IPS-18c (cell line): Measurements from ENCODE around the gene SEMA4F.

Experiments used
- H3K4me3 ChIP-seq: 2 replicates; pipeline ENCODE4 v1.7.0; 2013; ENCODE audit warnings: low read depth, mild to moderate bottlenecking, low read length, moderate library complexity; ENCODE audit not compliant: insufficient read depth
- H3K9me3 ChIP-seq: one replicate; pipeline ENCODE4 v1.6.1; 2013; ENCODE audit warnings: mild to moderate bottlenecking, low read length, moderate library complexity; ENCODE audit not compliant: control insufficient read depth, insufficient read depth

The SEMA4F gene

GRCh38 chr2:74653589-74653984 is 460 bp upstream of the SEMA4F start:
- Histone ChIP-seq H3K4me3 (peak overlapping the region; percentile 76), H3K9me3 (no peaks in the 10 kb centered on the region)

GRCh38 chr2:74655579-74655978 is 1.5 kb downstream of the SEMA4F start:
- H3K9me3 ChIP-seq = no peaks in the 10 kb centered on the region
- no peak overlapping the region for H3K4me3 ChIP-seq

DNA sequence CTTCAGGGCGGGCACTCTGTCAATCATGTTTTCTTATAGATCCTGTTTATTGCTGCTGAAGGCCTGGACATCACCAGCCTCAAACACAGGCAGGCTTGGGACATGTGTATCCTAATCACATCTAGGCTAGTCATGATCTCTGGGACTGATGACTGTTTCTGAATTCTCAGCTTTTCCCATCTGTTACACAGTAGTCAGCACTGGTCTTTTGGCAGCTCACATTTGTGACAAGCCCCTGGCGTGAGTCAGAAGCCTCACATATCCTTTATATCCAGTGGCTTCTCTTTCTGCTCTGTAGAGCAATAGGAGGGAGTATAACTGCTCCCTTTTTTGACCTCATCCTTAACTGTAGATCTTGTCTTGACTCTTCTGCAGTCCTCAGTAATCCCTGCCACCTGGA is 4.5 kb downstream of the SEMA4F start:
- Histone ChIP-seq H3K9me3 (no peaks in the 10 kb centered on the region), H3K4me3 (no peak overlapping the region)

GRCh38 chr2:74659462-74659861 is 5.4 kb downstream of the SEMA4F start:
- no peaks in the 10 kb centered on the region for H3K9me3 ChIP-seq
- H3K4me3 ChIP-seq = no peak overlapping the region

DNA sequence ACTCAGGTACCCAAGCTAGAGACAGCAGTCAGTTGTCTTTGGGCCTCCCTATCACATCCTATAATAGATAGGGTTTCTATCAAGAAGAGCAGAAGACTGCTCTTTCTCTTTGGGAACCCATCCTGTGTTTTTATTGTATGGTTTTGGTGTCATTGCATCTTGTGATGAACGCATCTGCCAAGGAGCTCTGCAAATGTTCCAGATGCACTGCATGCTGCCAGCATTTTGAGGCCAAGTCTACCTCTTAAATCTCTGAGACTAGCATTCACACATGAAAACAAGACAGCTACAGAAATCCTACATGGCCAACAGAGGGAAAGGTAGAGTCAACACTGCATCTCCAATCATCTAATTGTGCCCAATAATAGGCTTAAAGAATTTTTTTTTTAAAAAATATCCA is 14.0 kb downstream of the SEMA4F start:
- no peaks in the 10 kb centered on the region for H3K9me3 ChIP-seq
- H3K4me3 ChIP-seq = no peak overlapping the region

- H3K4me3 ChIP-seq = no peak overlapping the region
- H3K9me3 ChIP-seq = no peaks in the 10 kb centered on the region
Observed at GRCh38 chr2:74670263-74670662, 16.2 kb downstream of the SEMA4F start.

GRCh38 chr2:74671479-74671878 is 17.4 kb downstream of the SEMA4F start:
- Histone ChIP-seq H3K4me3 (no peak overlapping the region), H3K9me3 (no peaks in the 10 kb centered on the region)

- Histone ChIP-seq H3K4me3 (no peak overlapping the region), H3K9me3 (no peaks in the 10 kb centered on the region)
Observed at GRCh38 chr2:74673826-74674528, 19.9 kb downstream of the SEMA4F start.

DNA sequence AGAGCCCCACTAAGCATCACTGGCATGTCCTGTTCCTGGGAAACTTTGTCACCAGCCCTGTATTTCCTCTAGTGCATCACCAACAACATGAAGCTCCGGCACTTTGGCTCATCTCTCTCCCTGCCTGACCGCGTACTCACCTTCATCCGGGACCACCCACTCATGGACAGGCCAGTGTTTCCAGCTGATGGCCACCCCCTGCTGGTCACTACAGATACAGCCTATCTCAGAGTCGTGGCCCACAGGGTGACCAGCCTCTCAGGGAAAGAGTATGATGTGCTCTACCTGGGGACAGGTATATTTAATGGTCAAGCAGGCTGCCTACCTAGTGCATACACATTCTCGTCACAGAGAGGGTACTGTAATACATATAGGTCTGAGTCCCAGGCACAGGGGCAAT is 21.0 kb downstream of the SEMA4F start:
- no peaks in the 10 kb centered on the region for H3K9me3 ChIP-seq
- H3K4me3 ChIP-seq = no peak overlapping the region

DNA sequence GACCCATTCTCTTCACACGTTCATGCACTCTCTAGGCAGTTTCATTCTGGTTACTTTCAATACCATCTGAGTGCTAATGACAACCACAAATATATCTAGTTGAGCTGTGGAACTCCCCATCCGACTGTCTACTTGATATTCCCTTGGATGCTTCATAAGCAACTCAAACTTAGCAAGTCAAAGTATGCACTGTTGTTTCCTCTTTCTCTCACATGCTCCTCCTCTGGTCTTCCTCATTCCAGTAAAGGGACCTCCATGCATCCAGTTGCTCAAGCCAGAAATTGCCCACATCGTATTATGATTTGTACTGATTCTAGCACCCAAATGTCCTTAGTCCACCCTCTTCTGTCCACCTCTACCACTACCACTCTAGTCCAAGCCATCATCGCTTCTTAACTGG is 22.3 kb downstream of the SEMA4F start:
- H3K4me3 ChIP-seq = no peak overlapping the region
- H3K9me3 ChIP-seq = no peaks in the 10 kb centered on the region

GRCh38 chr2:74679615-74680014 is 25.6 kb downstream of the SEMA4F start:
- Histone ChIP-seq H3K4me3 (no peak overlapping the region), H3K9me3 (no peaks in the 10 kb centered on the region)

- Histone ChIP-seq H3K4me3 (no peak overlapping the region), H3K9me3 (no peaks in the 10 kb centered on the region)
Observed at GRCh38 chr2:74682501-74682900, 28.5 kb downstream of the SEMA4F start.

GRCh38 chr2:74685408-74685807 is 31.4 kb downstream of the SEMA4F start:
- no peak overlapping the region for H3K4me3 ChIP-seq
- no peaks in the 10 kb centered on the region for H3K9me3 ChIP-seq

DNA sequence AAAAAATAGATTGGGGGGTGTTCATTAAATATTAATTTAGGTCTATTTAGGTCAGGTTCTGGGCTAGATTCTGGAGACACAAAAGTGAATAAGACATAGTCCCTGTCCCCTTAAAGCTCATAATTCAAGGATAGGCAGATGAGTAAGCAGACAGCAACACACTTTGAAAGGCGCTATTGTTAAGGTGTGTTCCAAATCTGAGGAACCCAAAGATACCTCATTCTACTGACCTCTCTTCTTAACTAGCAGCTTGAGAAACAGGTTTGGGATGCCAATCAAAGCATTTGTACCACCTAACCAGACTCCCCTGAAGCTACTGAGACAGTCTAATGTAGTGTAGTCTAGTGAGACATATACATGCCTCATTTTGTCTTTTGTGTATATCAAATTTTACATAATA is 34.8 kb downstream of the SEMA4F start:
- Histone ChIP-seq H3K9me3 (no peaks in the 10 kb centered on the region), H3K4me3 (no peak overlapping the region)

DNA sequence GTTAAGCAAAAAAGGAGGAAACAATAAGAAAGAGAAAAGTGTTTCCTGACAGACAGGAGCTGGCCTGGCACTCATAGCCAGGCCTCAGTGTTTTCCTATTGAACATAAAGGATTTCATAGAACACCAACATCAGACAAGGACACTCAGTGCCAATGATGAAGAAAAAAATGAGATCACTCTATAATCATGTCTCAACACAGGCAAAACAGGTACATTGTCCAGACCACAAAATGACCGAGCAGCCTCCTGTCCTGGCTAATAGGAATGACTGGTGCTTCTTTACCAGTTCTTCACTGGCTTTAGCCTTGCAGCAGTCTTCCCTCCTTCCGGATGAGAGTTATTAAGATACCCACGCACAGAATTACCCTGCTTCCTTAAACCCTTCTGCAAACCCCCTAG is 35.6 kb downstream of the SEMA4F start:
- H3K9me3 ChIP-seq = no peaks in the 10 kb centered on the region
- H3K4me3 ChIP-seq = no peak overlapping the region

GRCh38 chr2:74690571-74690970 is 36.5 kb downstream of the SEMA4F start:
- H3K4me3 ChIP-seq = no peak overlapping the region
- H3K9me3 ChIP-seq = no peaks in the 10 kb centered on the region

DNA sequence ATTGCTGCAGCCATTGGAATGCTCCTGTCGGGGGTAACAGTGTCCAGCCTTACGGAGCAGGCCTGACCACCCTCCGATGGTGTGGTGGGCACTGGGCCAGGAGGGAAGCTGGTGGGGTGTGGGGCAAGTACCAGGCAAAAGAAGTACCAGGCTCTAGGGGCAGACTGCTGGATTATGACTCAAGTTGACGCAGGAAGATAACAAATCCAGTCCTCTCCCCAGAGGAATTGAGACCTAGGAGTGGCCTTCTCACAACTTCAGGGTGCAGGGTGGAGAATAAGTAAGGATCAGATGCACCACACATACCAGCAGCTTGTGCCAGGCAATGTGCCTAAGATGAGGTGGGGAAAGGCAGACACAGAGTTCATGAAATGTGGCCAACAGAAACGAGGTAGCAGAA is 37.9 kb downstream of the SEMA4F start:
- no peak overlapping the region for H3K4me3 ChIP-seq
- H3K9me3 ChIP-seq = no peaks in the 10 kb centered on the region

DNA sequence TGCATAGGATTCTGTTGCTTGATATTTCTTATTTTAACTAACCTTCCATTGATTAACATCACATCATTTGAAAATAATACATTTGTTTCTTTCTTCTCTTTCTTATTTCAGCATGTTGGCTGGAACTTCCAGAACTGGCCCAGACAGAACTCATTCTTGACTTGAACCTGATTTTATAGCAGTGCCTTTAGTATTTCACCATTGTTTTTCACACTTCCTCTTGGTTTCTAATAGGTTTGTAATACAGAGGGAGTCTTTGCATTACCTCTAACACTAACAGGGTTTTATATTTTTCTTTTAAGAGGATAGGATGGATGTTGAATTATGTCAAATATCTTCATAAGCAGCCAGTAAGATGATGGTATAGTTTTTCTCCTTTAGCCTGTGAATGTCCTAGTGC is 39.2 kb downstream of the SEMA4F start:
- H3K4me3 ChIP-seq = no peak overlapping the region

GRCh38 chr2:74693668-74694067 is 39.6 kb downstream of the SEMA4F start:
- Histone ChIP-seq H3K9me3 (no peaks in the 10 kb centered on the region), H3K4me3 (no peak overlapping the region)

More for the DNA sequence above, 39.2 kb downstream of the SEMA4F start:
- no peaks in the 10 kb centered on the region for H3K9me3 ChIP-seq
